Measurements from ENCODE around the gene ZNF511.

- TF ChIP-seq POLR2A (IDR thresholded peaks at IDR 0.05): no peak
- peak; percentile 58 to 78 (median 68) for TF ChIP-seq CTCF (IDR thresholded peaks at IDR 0.05)
Measured at GRCh38 chr10:133318494-133319127, 9.9 kb downstream of the ZNF511 start.
